ENCODE measurements around the gene ADAMTS2. TPM values are rescaled to one million over a fixed set of nuclear protein-coding genes. Genes with fewer than 3 reads are reported as not detected.

The ADAMTS2 gene
- total and polyA plus RNA-seq, 2 donors (not counting 1 experiment from before 2014, with no cell fraction given), result 16.2 to 70.2 TPM

DNA sequence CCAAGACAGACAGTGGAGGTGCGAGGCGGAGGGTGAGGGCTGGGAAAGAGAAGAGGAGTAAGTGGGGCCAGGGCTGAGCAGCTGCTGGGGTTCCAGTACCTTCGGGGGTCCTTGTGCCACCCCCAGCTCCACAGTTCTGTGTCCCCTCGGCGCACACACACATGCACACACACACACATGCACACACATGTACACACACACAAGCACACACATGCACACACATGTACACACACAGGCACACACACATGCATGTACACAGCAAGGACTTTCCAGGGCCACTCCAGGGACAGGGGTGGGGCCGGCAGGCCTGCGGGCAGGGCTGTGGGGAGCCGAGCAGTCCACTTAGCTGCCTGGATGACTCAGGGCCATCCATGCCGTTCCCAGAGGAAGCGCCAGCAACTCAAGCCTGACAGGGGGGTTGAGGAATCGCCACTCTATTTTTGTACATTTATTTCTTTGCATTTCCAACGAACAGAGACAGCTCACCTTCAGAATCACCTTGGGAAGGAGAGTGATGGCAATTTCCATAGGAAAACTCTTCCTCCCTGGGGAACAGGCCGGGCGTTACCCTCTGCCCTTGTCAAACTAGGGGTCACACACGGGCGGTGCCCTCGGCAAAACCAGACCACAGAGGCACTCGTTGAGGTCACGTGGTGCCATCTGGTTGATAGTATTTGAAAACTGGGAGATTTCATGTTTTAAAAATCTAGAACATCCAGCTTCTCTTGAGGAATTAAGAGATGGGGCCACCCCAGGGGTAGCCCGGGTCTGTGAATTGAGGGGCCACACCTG, 135.7 kb downstream of the ADAMTS2 start:
- Histone ChIP-seq H2AFZ (ENCODE audit: low read length) (no peak overlapping the region), H3K4me3 (replicated peaks in 1 of 4; ENCODE audit: control extremely low read depth in 1 of 4, insufficient read depth in 1 of 4, low read depth in 3 of 4, low read length in 4 of 4) (no peak overlapping the region), H3K79me2 (ENCODE audit: control insufficient read depth, insufficient read depth, low read length) (peaks cover 6% of the 10 kb centered on the region), H3K9ac (ENCODE audit: insufficient read depth, low read length) (no peak overlapping the region), H3K4me2 (ENCODE audit: extremely low read depth, insufficient read depth, low read length) (no peak overlapping the region), H3K9me3 (ENCODE audit: control insufficient read depth, insufficient read depth, low read depth, low read length) (no peaks in the 10 kb centered on the region), H3K27me3 (ENCODE audit: control insufficient read depth, insufficient read depth, low read length) (no peaks in the 10 kb centered on the region), H4K20me1 (ENCODE audit: control insufficient read depth, extremely low read depth, insufficient read depth, low read length) (no peaks in the 10 kb centered on the region), H3K4me1 (ENCODE audit: control insufficient read depth, extremely low read depth, insufficient read depth, low read length) (peaks cover 4% of the 10 kb centered on the region), H3K27ac (ENCODE audit: insufficient read depth, low read length) (peak overlapping the region; percentile 61), H3K36me3 (ENCODE audit: control insufficient read depth, insufficient read depth, low read length) (peaks cover 3% of the 10 kb centered on the region)
- no peak for TF ChIP-seq EZH2 (IDR thresholded peaks at IDR 0.05; ENCODE audit: low read length, missing control alignments)
- TF ChIP-seq, protein P1, sequence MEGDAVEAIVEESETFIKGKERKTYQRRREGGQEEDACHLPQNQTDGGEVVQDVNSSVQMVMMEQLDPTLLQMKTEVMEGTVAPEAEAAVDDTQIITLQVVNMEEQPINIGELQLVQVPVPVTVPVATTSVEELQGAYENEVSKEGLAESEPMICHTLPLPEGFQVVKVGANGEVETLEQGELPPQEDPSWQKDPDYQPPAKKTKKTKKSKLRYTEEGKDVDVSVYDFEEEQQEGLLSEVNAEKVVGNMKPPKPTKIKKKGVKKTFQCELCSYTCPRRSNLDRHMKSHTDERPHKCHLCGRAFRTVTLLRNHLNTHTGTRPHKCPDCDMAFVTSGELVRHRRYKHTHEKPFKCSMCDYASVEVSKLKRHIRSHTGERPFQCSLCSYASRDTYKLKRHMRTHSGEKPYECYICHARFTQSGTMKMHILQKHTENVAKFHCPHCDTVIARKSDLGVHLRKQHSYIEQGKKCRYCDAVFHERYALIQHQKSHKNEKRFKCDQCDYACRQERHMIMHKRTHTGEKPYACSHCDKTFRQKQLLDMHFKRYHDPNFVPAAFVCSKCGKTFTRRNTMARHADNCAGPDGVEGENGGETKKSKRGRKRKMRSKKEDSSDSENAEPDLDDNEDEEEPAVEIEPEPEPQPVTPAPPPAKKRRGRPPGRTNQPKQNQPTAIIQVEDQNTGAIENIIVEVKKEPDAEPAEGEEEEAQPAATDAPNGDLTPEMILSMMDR (conservative IDR thresholded peaks at IDR 0.05 in 1 of 2, IDR thresholded peaks at IDR 0.05 in 1 of 2; ENCODE audit: low read depth in 1 of 2, low read length in 2 of 2), result no peak
- peak; percentile 68 to 72 for DNase-seq (ENCODE audit: low read depth in 2 of 2)

GRCh38 chr5:179208706-179209358, 136.4 kb downstream of the ADAMTS2 start:
- H4K20me1 ChIP-seq (ENCODE audit: control insufficient read depth, extremely low read depth, insufficient read depth, low read length), result no peaks in the 10 kb centered on the region
- no peak overlapping the region for H3K4me2 ChIP-seq (ENCODE audit: extremely low read depth, insufficient read depth, low read length)
- H3K4me3 ChIP-seq (replicated peaks in 1 of 4; ENCODE audit: control extremely low read depth in 1 of 4, insufficient read depth in 1 of 4, low read depth in 3 of 4, low read length in 4 of 4), result no peak overlapping the region
- H2AFZ ChIP-seq (ENCODE audit: low read length), result no peak overlapping the region
- TF ChIP-seq, protein P1 (conservative IDR thresholded peaks at IDR 0.05 in 1 of 2, IDR thresholded peaks at IDR 0.05 in 1 of 2; ENCODE audit: low read depth in 1 of 2, low read length in 2 of 2), result no peak
- TF ChIP-seq EZH2 (IDR thresholded peaks at IDR 0.05; ENCODE audit: low read length, missing control alignments), result no peak
- no peaks in the 10 kb centered on the region for H3K27me3 ChIP-seq (ENCODE audit: control insufficient read depth, insufficient read depth, low read length)
- DNase-seq (ENCODE audit: low read depth in 2 of 2), result no peak
- no peak overlapping the region for H3K9ac ChIP-seq (ENCODE audit: insufficient read depth, low read length)
- peaks cover 6% of the 10 kb centered on the region for H3K79me2 ChIP-seq (ENCODE audit: control insufficient read depth, insufficient read depth, low read length)
- peaks cover 4% of the 10 kb centered on the region for H3K4me1 ChIP-seq (ENCODE audit: control insufficient read depth, extremely low read depth, insufficient read depth, low read length)
- H3K9me3 ChIP-seq (ENCODE audit: control insufficient read depth, insufficient read depth, low read depth, low read length), result no peaks in the 10 kb centered on the region
- H3K36me3 ChIP-seq (ENCODE audit: control insufficient read depth, insufficient read depth, low read length), result peaks cover 4% of the 10 kb centered on the region
- no peak overlapping the region for H3K27ac ChIP-seq (ENCODE audit: insufficient read depth, low read length)

DNA sequence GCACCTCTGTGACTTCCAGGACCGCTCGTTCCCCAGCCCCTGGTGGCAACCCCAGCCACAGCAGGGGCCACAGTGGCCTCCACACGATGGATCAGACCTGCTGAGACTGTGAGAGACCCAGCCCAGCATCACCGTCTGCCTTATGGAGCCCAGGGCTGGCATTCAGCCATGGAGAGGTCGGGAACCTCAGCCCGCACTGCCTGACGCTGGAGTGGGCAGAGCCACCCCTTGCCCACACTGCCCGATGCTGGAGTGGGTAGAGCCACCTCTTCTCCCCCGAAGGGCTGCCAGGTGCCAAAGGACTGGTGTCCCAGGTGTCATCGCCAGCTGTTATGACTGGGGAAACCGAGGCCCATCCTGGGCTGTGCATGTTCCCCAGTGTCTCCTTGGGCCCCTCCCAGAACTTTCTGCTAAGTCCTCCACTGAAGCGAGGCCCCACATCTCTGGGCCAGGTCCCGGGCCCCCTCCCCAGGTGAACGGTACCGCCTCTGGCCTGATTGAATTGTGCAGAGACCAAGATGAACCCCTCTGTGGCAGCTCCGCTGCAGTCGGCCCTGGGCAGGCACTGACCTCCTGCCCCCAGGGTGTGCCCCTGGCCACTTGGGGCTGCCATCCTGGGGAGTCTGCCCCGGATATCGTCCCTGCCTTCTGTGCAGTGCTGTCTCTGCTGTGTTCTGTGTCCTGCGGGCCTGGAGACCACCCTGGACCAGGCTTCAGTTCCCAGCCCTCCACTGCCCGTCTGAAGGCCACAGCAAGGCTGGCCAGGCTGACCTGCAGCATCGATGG, 137.1 kb downstream of the ADAMTS2 start:
- Histone ChIP-seq H3K9ac (ENCODE audit: insufficient read depth, low read length) (no peak overlapping the region), H3K27ac (ENCODE audit: insufficient read depth, low read length) (no peak overlapping the region), H3K4me3 (replicated peaks in 1 of 4; ENCODE audit: control extremely low read depth in 1 of 4, insufficient read depth in 1 of 4, low read depth in 3 of 4, low read length in 4 of 4) (no peak overlapping the region), H3K4me2 (ENCODE audit: extremely low read depth, insufficient read depth, low read length) (no peak overlapping the region), H2AFZ (ENCODE audit: low read length) (no peak overlapping the region), H4K20me1 (ENCODE audit: control insufficient read depth, extremely low read depth, insufficient read depth, low read length) (no peaks in the 10 kb centered on the region), H3K36me3 (ENCODE audit: control insufficient read depth, insufficient read depth, low read length) (peaks cover 4% of the 10 kb centered on the region), H3K4me1 (ENCODE audit: control insufficient read depth, extremely low read depth, insufficient read depth, low read length) (peaks cover 4% of the 10 kb centered on the region), H3K9me3 (ENCODE audit: control insufficient read depth, insufficient read depth, low read depth, low read length) (no peaks in the 10 kb centered on the region), H3K79me2 (ENCODE audit: control insufficient read depth, insufficient read depth, low read length) (peaks cover 4% of the 10 kb centered on the region), H3K27me3 (ENCODE audit: control insufficient read depth, insufficient read depth, low read length) (no peaks in the 10 kb centered on the region)
- DNase-seq (ENCODE audit: low read depth in 2 of 2), result no peak
- no peak for TF ChIP-seq EZH2 (IDR thresholded peaks at IDR 0.05; ENCODE audit: low read length, missing control alignments)
- TF ChIP-seq, protein P1 (conservative IDR thresholded peaks at IDR 0.05 in 1 of 2, IDR thresholded peaks at IDR 0.05 in 1 of 2; ENCODE audit: low read depth in 1 of 2, low read length in 2 of 2), result no peak
